ENCODE measurements around the gene SIGLEC11. TPM values are rescaled to one million over a fixed set of nuclear protein-coding genes. Genes with fewer than 3 reads are reported as not detected.
"Not testable (repeated sequence)": the region's sequence is repeated elsewhere in the genome, so short reads cannot be mapped to it uniquely, and the experiment has no call there.

The SIGLEC11 gene
- polyA plus RNA-seq, 1 of the 3 experiments (the other 2 are of a cell fraction): not detected

DNA sequence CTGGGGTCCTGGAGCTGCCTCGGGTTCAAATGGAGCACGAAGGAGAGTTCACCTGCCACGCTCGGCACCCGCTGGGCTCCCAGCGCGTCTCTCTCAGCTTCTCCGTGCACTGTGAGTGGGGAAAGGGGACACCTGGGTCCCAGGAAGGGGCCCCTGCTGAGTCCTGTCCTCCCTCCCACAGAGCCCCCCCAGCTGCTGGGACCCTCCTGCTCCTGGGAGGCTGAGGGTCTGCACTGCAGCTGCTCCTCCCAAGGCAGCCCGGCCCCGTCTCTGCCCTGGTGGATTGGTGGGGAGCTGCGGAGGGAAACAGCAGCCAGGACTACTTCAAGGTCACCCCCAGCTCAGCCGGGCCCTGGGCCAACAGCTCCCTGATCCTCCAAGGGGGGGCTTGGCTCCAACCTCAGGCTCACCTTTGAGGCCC, 11.0 kb upstream of the SIGLEC11 start:
- Histone ChIP-seq H3K4me3 (ENCODE audit: low read depth in 2 of 2, low read length in 1 of 2) (no peak overlapping the region), H3K79me2 (ENCODE audit: insufficient read depth) (no peaks in the 10 kb centered on the region), H3K4me2 (no peak overlapping the region), H3K9me3 (no peaks in the 10 kb centered on the region), H3K9ac (no peak overlapping the region), H2AFZ (ENCODE audit: low read depth) (no peak overlapping the region), H3K27ac (ENCODE audit: low read depth in 2 of 2, low read length in 1 of 2) (no peak overlapping the region), H3K9me2 (no peaks in the 10 kb centered on the region), H3F3A (replicated peaks; ENCODE audit: insufficient read depth) (no peaks in the 10 kb centered on the region), H4K20me1 (ENCODE audit: insufficient read depth) (no peaks in the 10 kb centered on the region), H3K27me3 (ENCODE audit: insufficient read depth) (peaks cover 14% of the 10 kb centered on the region), H3K36me3 (replicated peaks in 1 of 2; ENCODE audit: control insufficient read depth in 1 of 2, insufficient read depth in 2 of 2, low read length in 1 of 2) (no peaks in the 10 kb centered on the region), H3K4me1 (ENCODE audit: control insufficient read depth in 1 of 2, insufficient read depth in 2 of 2, low read depth in 1 of 2, low read length in 1 of 2) (no peaks in the 10 kb centered on the region)
- ChIA-PET POLR2A (no interaction called here), CTCF (interaction anchor here (0.7 to 1.1 kb wide), 3 partner anchors 10 to 35 kb away, joined by 3 to 6 read pairs (median 4); no protein-coding TSS in a partner anchor)
- DNase-seq: no peak
- 49% methylated on average over 6 of the region's 12 CpGs for WGBS (ENCODE audit: low lambda C conversion rate)
- TF ChIP-seq FOXJ3 (CRISPR knock-in tag; IDR thresholded peaks at IDR 0.05) (no peak), TCF12 (IDR thresholded peaks at IDR 0.05) (no peak), IRF3 (IDR thresholded peaks at IDR 0.05; ENCODE audit: low read depth, low read length) (no peak), NRF1 (IDR thresholded peaks at IDR 0.05; ENCODE audit: low read depth, low read length) (no peak), SIN3A (IDR thresholded peaks at IDR 0.05; ENCODE audit: borderline replicate concordance, low read depth, low read length) (no peak), NFIC (IDR thresholded peaks at IDR 0.05; ENCODE audit: borderline replicate concordance) (no peak), RCOR1 (IDR thresholded peaks at IDR 0.05; ENCODE audit: low read length) (no peak), EZH2phosphoT487 (IDR thresholded peaks at IDR 0.05; ENCODE audit: borderline replicate concordance, low read depth) (no peak)
- TF ChIP-seq, protein P1, sequence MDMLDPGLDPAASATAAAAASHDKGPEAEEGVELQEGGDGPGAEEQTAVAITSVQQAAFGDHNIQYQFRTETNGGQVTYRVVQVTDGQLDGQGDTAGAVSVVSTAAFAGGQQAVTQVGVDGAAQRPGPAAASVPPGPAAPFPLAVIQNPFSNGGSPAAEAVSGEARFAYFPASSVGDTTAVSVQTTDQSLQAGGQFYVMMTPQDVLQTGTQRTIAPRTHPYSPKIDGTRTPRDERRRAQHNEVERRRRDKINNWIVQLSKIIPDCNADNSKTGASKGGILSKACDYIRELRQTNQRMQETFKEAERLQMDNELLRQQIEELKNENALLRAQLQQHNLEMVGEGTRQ (IDR thresholded peaks at IDR 0.05; ENCODE audit: borderline replicate concordance, low read depth, low read length): no peak
- TF ChIP-seq, protein P2, sequence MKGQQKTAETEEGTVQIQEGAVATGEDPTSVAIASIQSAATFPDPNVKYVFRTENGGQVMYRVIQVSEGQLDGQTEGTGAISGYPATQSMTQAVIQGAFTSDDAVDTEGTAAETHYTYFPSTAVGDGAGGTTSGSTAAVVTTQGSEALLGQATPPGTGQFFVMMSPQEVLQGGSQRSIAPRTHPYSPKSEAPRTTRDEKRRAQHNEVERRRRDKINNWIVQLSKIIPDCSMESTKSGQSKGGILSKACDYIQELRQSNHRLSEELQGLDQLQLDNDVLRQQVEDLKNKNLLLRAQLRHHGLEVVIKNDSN (IDR thresholded peaks at IDR 0.05; ENCODE audit: borderline replicate concordance, low read depth): no peak

- H3K79me2 ChIP-seq (ENCODE audit: insufficient read depth); H3K4me3 ChIP-seq (ENCODE audit: low read depth in 2 of 2, low read length in 1 of 2); POLR2A ChIA-PET; DNase-seq; H3K4me2 ChIP-seq; H3K9ac ChIP-seq; CTCF ChIA-PET; H2AFZ ChIP-seq (ENCODE audit: low read depth); H3K4me1 ChIP-seq (ENCODE audit: control insufficient read depth in 1 of 2, insufficient read depth in 2 of 2, low read depth in 1 of 2, low read length in 1 of 2); H3K9me3 ChIP-seq; H4K20me1 ChIP-seq (ENCODE audit: insufficient read depth); H3K27ac ChIP-seq (ENCODE audit: low read depth in 2 of 2, low read length in 1 of 2); H3K36me3 ChIP-seq (replicated peaks in 1 of 2; ENCODE audit: control insufficient read depth in 1 of 2, insufficient read depth in 2 of 2, low read length in 1 of 2); H3F3A ChIP-seq (replicated peaks; ENCODE audit: insufficient read depth); H3K9me2 ChIP-seq: not testable (repeated sequence)
- H3K27me3 ChIP-seq (ENCODE audit: insufficient read depth): peaks cover 28% of the 10 kb centered on the region
- 33% methylated on average over 1 of the region's 9 CpGs for WGBS (ENCODE audit: low lambda C conversion rate)
Observed at GRCh38 chr19:49969355-49969754, 8.4 kb upstream of the SIGLEC11 start.

Data from SK-N-SH (cell line).